ENCODE results near the gene IL17RB. TPM values are rescaled to one million over a fixed set of nuclear protein-coding genes. Genes with fewer than 3 reads are reported as not detected.
A peak's percentile ranks its signal among the peaks of the same experiment; 100 is the strongest.

Gene IL17RB
- polyA plus RNA-seq, 1 experiment, result not detected

DNA sequence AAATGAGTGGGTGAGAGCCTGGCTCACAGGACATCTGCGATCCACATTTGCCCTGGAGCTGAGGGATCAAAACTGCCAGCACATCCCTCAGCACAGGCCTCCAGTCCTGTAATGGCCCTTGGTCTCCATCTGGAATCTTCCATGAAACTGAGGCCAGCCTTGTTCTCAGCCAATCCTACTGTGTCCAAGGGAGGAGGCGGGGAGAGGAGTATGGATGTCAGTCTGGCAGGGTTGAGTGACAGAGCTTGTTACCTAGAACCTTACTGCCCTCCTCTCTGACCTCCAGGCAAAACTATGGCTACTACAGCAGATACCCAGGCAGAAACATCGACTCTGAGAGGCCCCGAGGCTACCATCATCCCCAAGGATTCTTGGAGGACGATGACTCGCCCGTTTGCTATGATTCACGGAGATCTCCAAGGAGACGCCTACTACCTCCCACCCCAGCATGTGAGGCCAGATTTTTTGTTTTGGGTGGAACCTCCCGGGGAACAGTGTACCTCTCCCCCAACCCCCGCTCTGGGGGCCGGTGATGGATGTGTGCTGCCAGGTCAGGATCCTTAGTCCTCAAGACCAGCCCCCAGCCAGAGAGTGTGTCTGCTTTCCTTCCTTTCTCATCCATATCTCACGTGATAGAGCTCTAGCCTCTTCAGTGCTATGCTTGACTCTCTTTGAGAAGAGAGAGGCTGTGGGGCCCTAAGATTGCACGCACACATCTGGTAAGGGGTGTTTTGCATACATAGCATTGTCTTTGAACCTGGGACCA is 41.5 kb upstream of the IL17RB start:
- ChIA-PET POLR2A (no interaction called here), CTCF (interaction anchor here (0.5 kb wide), 1 partner anchor 33 kb away, joined by 3 read pairs; no protein-coding TSS in a partner anchor)
- Histone ChIP-seq H3K9me3 (ENCODE audit: control insufficient read depth, insufficient read depth, low read length) (peaks cover 4% of the 10 kb centered on the region; the same call in 1 of the 2 replicates), H3K27me3 (ENCODE audit: control insufficient read depth, insufficient read depth, low read length) (no peaks in the 10 kb centered on the region), H3K27ac (ENCODE audit: low read depth, low read length) (peak overlapping the region; percentile 68), H3K4me3 (ENCODE audit: low read depth, low read length) (no peak overlapping the region)
- peak; percentile 56 for DNase-seq (ENCODE audit: low read depth, low spot score)
- TF ChIP-seq, protein P1, sequence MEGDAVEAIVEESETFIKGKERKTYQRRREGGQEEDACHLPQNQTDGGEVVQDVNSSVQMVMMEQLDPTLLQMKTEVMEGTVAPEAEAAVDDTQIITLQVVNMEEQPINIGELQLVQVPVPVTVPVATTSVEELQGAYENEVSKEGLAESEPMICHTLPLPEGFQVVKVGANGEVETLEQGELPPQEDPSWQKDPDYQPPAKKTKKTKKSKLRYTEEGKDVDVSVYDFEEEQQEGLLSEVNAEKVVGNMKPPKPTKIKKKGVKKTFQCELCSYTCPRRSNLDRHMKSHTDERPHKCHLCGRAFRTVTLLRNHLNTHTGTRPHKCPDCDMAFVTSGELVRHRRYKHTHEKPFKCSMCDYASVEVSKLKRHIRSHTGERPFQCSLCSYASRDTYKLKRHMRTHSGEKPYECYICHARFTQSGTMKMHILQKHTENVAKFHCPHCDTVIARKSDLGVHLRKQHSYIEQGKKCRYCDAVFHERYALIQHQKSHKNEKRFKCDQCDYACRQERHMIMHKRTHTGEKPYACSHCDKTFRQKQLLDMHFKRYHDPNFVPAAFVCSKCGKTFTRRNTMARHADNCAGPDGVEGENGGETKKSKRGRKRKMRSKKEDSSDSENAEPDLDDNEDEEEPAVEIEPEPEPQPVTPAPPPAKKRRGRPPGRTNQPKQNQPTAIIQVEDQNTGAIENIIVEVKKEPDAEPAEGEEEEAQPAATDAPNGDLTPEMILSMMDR (IDR thresholded peaks at IDR 0.05; ENCODE audit: low read depth, low read length), result no peak

GRCh38 chr3:53805463-53806159 is 40.8 kb upstream of the IL17RB start:
- no peaks in the 10 kb centered on the region for H3K27me3 ChIP-seq (ENCODE audit: control insufficient read depth, insufficient read depth, low read length)
- TF ChIP-seq, protein P1 (IDR thresholded peaks at IDR 0.05; ENCODE audit: low read depth, low read length), result no peak
- peaks cover 4% of the 10 kb centered on the region; the same call in 1 of the 2 replicates for H3K9me3 ChIP-seq (ENCODE audit: control insufficient read depth, insufficient read depth, low read length)
- ChIA-PET POLR2A (no interaction called here), CTCF (interaction anchor here (0.5 kb wide), 1 partner anchor 32 kb away, joined by 3 read pairs; no protein-coding TSS in a partner anchor)
- H3K27ac ChIP-seq (ENCODE audit: low read depth, low read length), result peak overlapping the region; percentile 68
- H3K4me3 ChIP-seq (ENCODE audit: low read depth, low read length), result no peak overlapping the region
- no peak for DNase-seq (ENCODE audit: low read depth, low spot score)

- POLR2A ChIA-PET, result no interaction called here
- peaks cover 4% of the 10 kb centered on the region; the same call in 1 of the 2 replicates for H3K9me3 ChIP-seq (ENCODE audit: control insufficient read depth, insufficient read depth, low read length)
- peak overlapping the region; percentile 52 for H3K27ac ChIP-seq (ENCODE audit: low read depth, low read length)
- TF ChIP-seq, protein P1 (IDR thresholded peaks at IDR 0.05; ENCODE audit: low read depth, low read length), result 0 out of 2 replicates have a peak, but pooled peaks have one; percentile 4
- no peaks in the 10 kb centered on the region for H3K27me3 ChIP-seq (ENCODE audit: control insufficient read depth, insufficient read depth, low read length)
- H3K4me3 ChIP-seq (ENCODE audit: low read depth, low read length), result no peak overlapping the region
- peak; percentile 21 for DNase-seq (ENCODE audit: low read depth, low spot score)
- CTCF ChIA-PET, result no interaction called here
Observed at GRCh38 chr3:53806182-53807116, 39.9 kb upstream of the IL17RB start.

- CTCF ChIA-PET, result no interaction called here
- no peak overlapping the region for H3K27ac ChIP-seq (ENCODE audit: low read depth, low read length)
Observed at GRCh38 chr3:53807117-53807810, 39.1 kb upstream of the IL17RB start.

More at GRCh38 chr3:53807117-53807810, 39.1 kb upstream of the IL17RB start:
- H3K27me3 ChIP-seq (ENCODE audit: control insufficient read depth, insufficient read depth, low read length), result no peaks in the 10 kb centered on the region
- TF ChIP-seq, protein P1 (IDR thresholded peaks at IDR 0.05; ENCODE audit: low read depth, low read length), result no peak
- H3K9me3 ChIP-seq (ENCODE audit: control insufficient read depth, insufficient read depth, low read length), result peaks cover 4% of the 10 kb centered on the region; the same call in 1 of the 2 replicates
- no peak for DNase-seq (ENCODE audit: low read depth, low spot score)
- no peak overlapping the region for H3K4me3 ChIP-seq (ENCODE audit: low read depth, low read length)
- POLR2A ChIA-PET, result no interaction called here
